ENCODE measurements around the gene CCDC148. TPM values are rescaled to one million over a fixed set of nuclear protein-coding genes. Genes with fewer than 3 reads are reported as not detected.
"Not testable (repeated sequence)": the region's sequence is repeated elsewhere in the genome, so short reads cannot be mapped to it uniquely, and the experiment has no call there.

The CCDC148 gene
- total and polyA plus RNA-seq, 2 donors (not counting 1 experiment from before 2014, with no cell fraction given) = not detected

DNA sequence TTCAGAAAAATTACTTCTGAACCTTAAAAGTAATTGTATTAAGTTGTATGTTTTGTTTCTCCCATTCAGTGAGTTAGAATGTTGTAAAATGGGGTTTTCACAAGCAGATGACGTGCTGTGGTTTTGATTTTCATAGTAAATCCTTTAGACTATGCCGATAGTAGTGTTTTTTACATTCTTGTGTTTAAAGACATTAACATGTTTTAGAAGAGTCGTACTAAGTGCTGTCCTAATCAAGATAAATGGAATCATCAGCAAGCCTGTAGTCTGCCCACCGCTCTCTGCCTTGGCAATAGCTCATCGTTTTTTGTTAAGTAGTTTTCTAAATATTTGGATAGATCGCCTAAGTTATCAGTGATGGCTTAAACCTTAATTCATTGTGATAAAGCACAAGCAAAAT is 21.7 kb upstream of the CCDC148 start:
- ChIA-PET POLR2A (no interaction called here), CTCF (no interaction called here)
- H2AFZ ChIP-seq (ENCODE audit: insufficient read depth, low read depth, low read length, poor library complexity, severe bottlenecking) = no peak overlapping the region
- intact Hi-C loops (cut with micrococcal nuclease) = no loop called here
- DNase-seq (no peak), ATAC-seq (ENCODE audit: low read depth) (no peak)
- 100% methylated on average over 4 of the region's 6 CpGs for WGBS (ENCODE audit: insufficient coverage)
- H3K4me3 Mint-ChIP-seq = no peak overlapping the region
- peaks cover 0 to 5% of the 10 kb centered on the region in 2 donors for H3K4me1 ChIP-seq (ENCODE audit: control insufficient read depth in 2 of 2, insufficient read depth in 2 of 2, low read length in 2 of 2)
- H3K27ac ChIP-seq (ENCODE audit: low read length in 2 of 2) = no peak overlapping the region
- H3K79me2 ChIP-seq (ENCODE audit: control insufficient read depth, insufficient read depth, low read length) = no peaks in the 10 kb centered on the region
- no peak for TF ChIP-seq EZH2 (IDR thresholded peaks at IDR 0.05; ENCODE audit: borderline replicate concordance, insufficient read depth, low read depth, low read length, poor library complexity, severe bottlenecking)
- TF ChIP-seq, protein P1, sequence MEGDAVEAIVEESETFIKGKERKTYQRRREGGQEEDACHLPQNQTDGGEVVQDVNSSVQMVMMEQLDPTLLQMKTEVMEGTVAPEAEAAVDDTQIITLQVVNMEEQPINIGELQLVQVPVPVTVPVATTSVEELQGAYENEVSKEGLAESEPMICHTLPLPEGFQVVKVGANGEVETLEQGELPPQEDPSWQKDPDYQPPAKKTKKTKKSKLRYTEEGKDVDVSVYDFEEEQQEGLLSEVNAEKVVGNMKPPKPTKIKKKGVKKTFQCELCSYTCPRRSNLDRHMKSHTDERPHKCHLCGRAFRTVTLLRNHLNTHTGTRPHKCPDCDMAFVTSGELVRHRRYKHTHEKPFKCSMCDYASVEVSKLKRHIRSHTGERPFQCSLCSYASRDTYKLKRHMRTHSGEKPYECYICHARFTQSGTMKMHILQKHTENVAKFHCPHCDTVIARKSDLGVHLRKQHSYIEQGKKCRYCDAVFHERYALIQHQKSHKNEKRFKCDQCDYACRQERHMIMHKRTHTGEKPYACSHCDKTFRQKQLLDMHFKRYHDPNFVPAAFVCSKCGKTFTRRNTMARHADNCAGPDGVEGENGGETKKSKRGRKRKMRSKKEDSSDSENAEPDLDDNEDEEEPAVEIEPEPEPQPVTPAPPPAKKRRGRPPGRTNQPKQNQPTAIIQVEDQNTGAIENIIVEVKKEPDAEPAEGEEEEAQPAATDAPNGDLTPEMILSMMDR (IDR thresholded peaks at IDR 0.05) = no peak
- H3K27me3 ChIP-seq (replicated peaks in 1 of 4; ENCODE audit: control extremely low read depth in 1 of 4, control insufficient read depth in 3 of 4, insufficient read depth in 4 of 4, low read length in 3 of 4) = no peaks in the 10 kb centered on the region
- H3K27me3 Mint-ChIP-seq = no peaks in the 10 kb centered on the region
- no peaks in the 10 kb centered on the region for H4K20me1 ChIP-seq (ENCODE audit: control insufficient read depth, insufficient read depth, low read length, poor library complexity, severe bottlenecking)
- no peaks in the 10 kb centered on the region for H3K9me3 ChIP-seq (ENCODE audit: control extremely low read depth in 1 of 3, control insufficient read depth in 2 of 3, insufficient read depth in 1 of 3, low read length in 2 of 3)
- H3K4me1 Mint-ChIP-seq = peaks cover 2% of the 10 kb centered on the region
- no peaks in the 10 kb centered on the region for H3K36me3 ChIP-seq (replicated peaks in 1 of 2; ENCODE audit: control extremely low read depth in 1 of 2, control insufficient read depth in 1 of 2, extremely low read depth in 1 of 2, insufficient read depth in 2 of 2, low read length in 1 of 2)
- H3K4me3 ChIP-seq (ENCODE audit: control extremely low read depth in 1 of 5, extremely low read depth in 1 of 5, insufficient read depth in 1 of 5, low read depth in 2 of 5, low read length in 4 of 5) = no peak overlapping the region
- H3K27ac Mint-ChIP-seq = no peak overlapping the region
- no peaks in the 10 kb centered on the region for H3K9me3 Mint-ChIP-seq (ENCODE audit: insufficient read depth)
- H3K9ac ChIP-seq (ENCODE audit: low read length) = no peak overlapping the region
- no peak overlapping the region for H3K4me2 ChIP-seq (replicated peaks; ENCODE audit: low read depth, low read length, poor library complexity, severe bottlenecking)

DNA sequence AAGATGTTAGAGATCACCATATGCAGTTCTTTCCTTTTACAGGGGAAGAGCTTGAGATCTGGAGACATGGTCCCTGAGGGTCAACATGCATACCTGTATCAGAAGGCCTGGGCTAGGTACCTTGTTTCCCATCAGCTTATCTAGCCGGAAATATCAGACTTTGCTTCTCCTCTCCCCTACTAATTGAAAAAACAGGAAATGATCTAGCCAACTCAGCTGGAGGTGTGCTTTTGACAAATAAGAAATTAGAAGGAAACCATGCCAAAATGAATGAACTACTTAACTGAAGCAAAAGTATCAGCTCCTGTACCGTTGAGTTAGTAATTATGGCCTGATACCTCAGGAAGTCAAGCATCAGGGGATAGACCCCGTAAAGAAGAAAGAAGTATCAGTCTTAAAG is 20.6 kb upstream of the CCDC148 start:
- Histone ChIP-seq H3K4me2 (replicated peaks; ENCODE audit: low read depth, low read length, poor library complexity, severe bottlenecking) (no peak overlapping the region), H3K4me1 (ENCODE audit: control insufficient read depth in 2 of 2, insufficient read depth in 2 of 2, low read length in 2 of 2) (peaks cover 0 to 5% of the 10 kb centered on the region in 2 donors), H3K9me3 (ENCODE audit: control extremely low read depth in 1 of 3, control insufficient read depth in 2 of 3, insufficient read depth in 1 of 3, low read length in 2 of 3) (no peaks in the 10 kb centered on the region), H3K27me3 (replicated peaks in 1 of 4; ENCODE audit: control extremely low read depth in 1 of 4, control insufficient read depth in 3 of 4, insufficient read depth in 4 of 4, low read length in 3 of 4) (no peaks in the 10 kb centered on the region), H3K36me3 (replicated peaks in 1 of 2; ENCODE audit: control extremely low read depth in 1 of 2, control insufficient read depth in 1 of 2, extremely low read depth in 1 of 2, insufficient read depth in 2 of 2, low read length in 1 of 2) (no peaks in the 10 kb centered on the region), H3K79me2 (ENCODE audit: control insufficient read depth, insufficient read depth, low read length) (no peaks in the 10 kb centered on the region), H4K20me1 (ENCODE audit: control insufficient read depth, insufficient read depth, low read length, poor library complexity, severe bottlenecking) (no peaks in the 10 kb centered on the region), H3K9ac (ENCODE audit: low read length) (no peak overlapping the region), H3K4me3 (ENCODE audit: control extremely low read depth in 1 of 5, extremely low read depth in 1 of 5, insufficient read depth in 1 of 5, low read depth in 2 of 5, low read length in 4 of 5) (no peak overlapping the region), H2AFZ (ENCODE audit: insufficient read depth, low read depth, low read length, poor library complexity, severe bottlenecking) (peak overlapping the region; percentile 11), H3K27ac (ENCODE audit: low read length in 2 of 2) (no peak overlapping the region)
- intact Hi-C loops (cut with micrococcal nuclease) = no loop called here
- no peak for TF ChIP-seq EZH2 (IDR thresholded peaks at IDR 0.05; ENCODE audit: borderline replicate concordance, insufficient read depth, low read depth, low read length, poor library complexity, severe bottlenecking)
- TF ChIP-seq, protein P1 (IDR thresholded peaks at IDR 0.05) = no peak
- Mint-ChIP-seq H3K9me3 (ENCODE audit: insufficient read depth) (no peaks in the 10 kb centered on the region), H3K4me1 (peaks cover 2% of the 10 kb centered on the region), H3K27ac (no peak overlapping the region), H3K4me3 (no peak overlapping the region), H3K27me3 (no peaks in the 10 kb centered on the region)
- WGBS (ENCODE audit: insufficient coverage) = 42% methylated on average over 2 of the region's 3 CpGs
- ChIA-PET CTCF (interaction anchor here (1.0 kb wide), 1 partner anchor 19 kb away, joined by 3 read pairs; no protein-coding TSS in a partner anchor), POLR2A (interaction anchor here (0.5 kb wide), 1 partner anchor 52 kb away, joined by 7 read pairs; no protein-coding TSS in a partner anchor)
- ATAC-seq (ENCODE audit: low read depth) (no peak), DNase-seq (no peak)

DNA sequence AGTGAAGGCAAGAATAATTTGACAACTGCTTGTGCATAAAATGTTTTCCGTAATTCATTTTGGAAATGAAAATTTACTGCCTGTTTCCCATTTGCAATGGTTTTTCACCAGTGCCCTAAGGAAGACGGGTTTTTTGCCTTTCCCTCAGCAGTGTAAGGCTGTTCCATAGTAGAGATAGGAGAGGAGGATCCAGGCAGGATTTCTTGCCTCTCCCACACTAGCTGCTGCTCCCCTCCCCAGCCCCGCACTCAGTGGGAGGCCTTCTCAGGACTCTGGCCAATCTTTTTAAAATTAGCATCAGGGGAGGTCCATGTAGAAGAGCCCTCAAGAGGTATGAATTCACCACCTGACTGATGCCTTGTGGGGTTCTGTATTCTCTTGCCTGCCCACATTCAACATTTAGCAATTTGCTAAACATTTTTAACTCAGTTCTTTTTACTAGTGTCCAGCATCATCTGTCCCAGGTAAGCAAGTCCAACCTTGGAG is 18.0 kb upstream of the CCDC148 start:
- H2AFZ ChIP-seq (ENCODE audit: insufficient read depth, low read depth, low read length, poor library complexity, severe bottlenecking); intact Hi-C loops (cut with micrococcal nuclease); H3K27ac ChIP-seq (ENCODE audit: low read length in 2 of 2); H3K4me1 ChIP-seq (ENCODE audit: control insufficient read depth in 2 of 2, insufficient read depth in 2 of 2, low read length in 2 of 2); CTCF ChIA-PET; H3K4me1 Mint-ChIP-seq; H3K9me3 Mint-ChIP-seq (ENCODE audit: insufficient read depth); H3K4me3 ChIP-seq (ENCODE audit: control extremely low read depth in 1 of 5, extremely low read depth in 1 of 5, insufficient read depth in 1 of 5, low read depth in 2 of 5, low read length in 4 of 5); H4K20me1 ChIP-seq (ENCODE audit: control insufficient read depth, insufficient read depth, low read length, poor library complexity, severe bottlenecking); H3K79me2 ChIP-seq (ENCODE audit: control insufficient read depth, insufficient read depth, low read length); DNase-seq; H3K27me3 ChIP-seq (replicated peaks in 1 of 4; ENCODE audit: control extremely low read depth in 1 of 4, control insufficient read depth in 3 of 4, insufficient read depth in 4 of 4, low read length in 3 of 4); H3K36me3 ChIP-seq (replicated peaks in 1 of 2; ENCODE audit: control extremely low read depth in 1 of 2, control insufficient read depth in 1 of 2, extremely low read depth in 1 of 2, insufficient read depth in 2 of 2, low read length in 1 of 2); H3K9ac ChIP-seq (ENCODE audit: low read length); H3K27ac Mint-ChIP-seq; H3K27me3 Mint-ChIP-seq; H3K4me2 ChIP-seq (replicated peaks; ENCODE audit: low read depth, low read length, poor library complexity, severe bottlenecking); H3K4me3 Mint-ChIP-seq; ATAC-seq (ENCODE audit: low read depth); POLR2A ChIA-PET; H3K9me3 ChIP-seq (ENCODE audit: control extremely low read depth in 1 of 3, control insufficient read depth in 2 of 3, insufficient read depth in 1 of 3, low read length in 2 of 3): not testable (repeated sequence)
- 100% methylated on average over 1 of the region's 3 CpGs for WGBS (ENCODE audit: insufficient coverage)
